Endothelial cell of umbilical vein (primary cell): ENCODE data around the gene SENP2. TPM values are rescaled to one million over a fixed set of nuclear protein-coding genes. Genes with fewer than 3 reads are reported as not detected.

ENCODE experiments used
- BruUV-seq: library from RNA; stranded (reverse); fragments of 400-500 nt; replicated peaks from 2 replicates; lab custom pipeline; 2021; lab: Mats Ljungman, UMichigan
- CTCF ChIA-PET: fragments of 300-600, 350-600 bp; sonication (Branson Sonifier 250); formaldehyde crosslinking; loops from one replicate; lab custom pipeline; 2021; ENCODE audit warnings: antibody characterized with exemption, inconsistent platforms; lab: Charles Lee
- POLR2A ChIA-PET: fragments of 300-600, 350-600 bp; sonication (Branson Sonifier 250); formaldehyde crosslinking; loops from one replicate; lab custom pipeline; 2021; ENCODE audit warnings: antibody characterized with exemption, inconsistent platforms; lab: Charles Lee
- DNase-seq: peaks from one replicate; pipeline ENCODE4 v3.0.0-alpha.2; 2011; ENCODE audit warnings: low read depth, low spot score
- FAIRE-seq: peaks from 2 replicates; lab custom pipeline; 2011; peaks lifted over from hg19 to GRCh38; lab: Jason Lieb, UNC
- H2AFZ ChIP-seq: 2 replicates; pipeline ENCODE4 v1.6.0; 2012; ENCODE audit warnings: low read depth, low read length, control low read depth, inconsistent platforms
- H3K27ac ChIP-seq: 2 replicates; pipeline ENCODE4 v1.5.1; 2011; ENCODE audit warnings: low read depth, mild to moderate bottlenecking, control low read depth, low read length, moderate library complexity; ENCODE audit not compliant: insufficient read depth
- H3K27me3 ChIP-seq, 2 experiments: 2 replicates each; pipeline versions ENCODE4 v1.6.0 to v1.6.1; 2011; ENCODE audit warnings: low read length in 2 of 2, mixed read lengths in 1 of 2; ENCODE audit not compliant: control insufficient read depth in 2 of 2, insufficient read depth in 2 of 2
- H3K36me3 ChIP-seq, 2 experiments: 2 replicates in 1 of 2; 3 replicates in 1 of 2; pipeline ENCODE4 v1.5.1; 2011; ENCODE audit warnings: low read length in 2 of 2, mild to moderate bottlenecking in 1 of 2, moderate library complexity in 1 of 2; ENCODE audit not compliant: control insufficient read depth in 2 of 2, insufficient read depth in 2 of 2; ENCODE audit errors: extremely low read depth in 1 of 2
- H3K4me1 ChIP-seq: 3 replicates; pipeline ENCODE4 v1.5.1; 2011; ENCODE audit warnings: mild to moderate bottlenecking, low read length; ENCODE audit not compliant: control insufficient read depth, insufficient read depth; ENCODE audit errors: extremely low read depth
- H3K4me2 ChIP-seq: 2 replicates; pipeline ENCODE4 v1.6.1; 2011; ENCODE audit warnings: low read length, control low read depth, mixed read lengths; ENCODE audit not compliant: insufficient read depth
- H3K4me3 ChIP-seq, 3 experiments: fragments of 200-600 bp in 1 of 3; sonication (generic), shearing (Covaris generic) in 1 of 3; replicated peaks in 1 of 3; 2 replicates each; pipeline ENCODE4 v1.5.1; 2011 to 2016; ENCODE audit warnings: control low read depth in 3 of 3, low read length in 3 of 3, mild to moderate bottlenecking in 2 of 3, inconsistent platforms in 1 of 3, low read depth in 1 of 3, moderate library complexity in 1 of 3; ENCODE audit not compliant: insufficient read depth in 1 of 3
- H3K79me2 ChIP-seq: 2 replicates; pipeline ENCODE4 v1.6.0; 2012; ENCODE audit warnings: low read length, inconsistent platforms; ENCODE audit not compliant: control insufficient read depth, insufficient read depth
- H3K9ac ChIP-seq: replicated peaks from 2 replicates; pipeline ENCODE3; 2011; ENCODE audit warnings: low read length, control low read depth; ENCODE audit not compliant: insufficient read depth; ENCODE audit errors: extremely low read depth
- H3K9me1 ChIP-seq: replicated peaks from 3 replicates; pipeline ENCODE4 v1.6.0; 2011; ENCODE audit warnings: mild to moderate bottlenecking, low read length; ENCODE audit not compliant: control insufficient read depth, insufficient read depth; ENCODE audit errors: extremely low read depth
- H3K9me3 ChIP-seq: replicated peaks from 2 replicates; pipeline ENCODE4 v1.5.1; 2012; ENCODE audit warnings: low read length, inconsistent platforms; ENCODE audit not compliant: control insufficient read depth, insufficient read depth
- H4K20me1 ChIP-seq: replicated peaks from 2 replicates; pipeline ENCODE3; 2011; ENCODE audit warnings: mild to moderate bottlenecking, low read length; ENCODE audit not compliant: control insufficient read depth, insufficient read depth; ENCODE audit errors: extremely low read depth
- CTCF ChIP-seq, 2 donors: IDR thresholded peaks; 1 replicate in 1 of 2; 2 replicates in 1 of 2; pipeline ENCODE4 v1.5.1; 2011; ENCODE audit warnings: low read length in 2 of 2, mild to moderate bottlenecking in 2 of 2, moderate library complexity in 2 of 2, control low read depth in 1 of 2, inconsistent platforms in 1 of 2, low read depth in 1 of 2; ENCODE audit not compliant: insufficient read depth in 1 of 2; ENCODE audit errors: extremely low read depth in 1 of 2
- EZH2 ChIP-seq: IDR thresholded peaks from 2 replicates; pipeline ENCODE4 v1.6.1; 2012; ENCODE audit warnings: borderline replicate concordance, low read depth, mild to moderate bottlenecking, moderate library complexity, low read length, inconsistent platforms; ENCODE audit not compliant: severe bottlenecking
- FOS ChIP-seq: IDR thresholded peaks from 2 replicates; pipeline ENCODE4 v1.6.1; 2011; ENCODE audit warnings: mild to moderate bottlenecking, low read length, moderate library complexity, borderline replicate concordance; ENCODE audit not compliant: insufficient read depth
- GATA2 ChIP-seq: IDR thresholded peaks from 2 replicates; pipeline ENCODE4 v1.7.0; 2011; ENCODE audit warnings: low read depth, mild to moderate bottlenecking, moderate library complexity, mixed read lengths, low read length; ENCODE audit not compliant: insufficient read length, insufficient read depth
- JUN ChIP-seq: IDR thresholded peaks from 2 replicates; pipeline ENCODE4 v1.6.1; 2011; ENCODE audit warnings: borderline replicate concordance, low read depth; ENCODE audit not compliant: insufficient read length, insufficient read depth
- MAX ChIP-seq: IDR thresholded peaks from 2 replicates; pipeline ENCODE4 v1.6.1; 2011; ENCODE audit not compliant: insufficient read depth, insufficient read length
- MYC ChIP-seq: IDR thresholded peaks from one replicate; pipeline ENCODE4 v1.6.1; 2011; ENCODE audit warnings: mild to moderate bottlenecking, low read depth, low read length
- POLR2A ChIP-seq: IDR thresholded peaks from 2 replicates; pipeline ENCODE4 v1.6.1; 2012; ENCODE audit warnings: low read depth, mild to moderate bottlenecking, control low read depth, low read length
- POLR2AphosphoS5 ChIP-seq: IDR thresholded peaks from 2 replicates; pipeline ENCODE4 v1.6.1; 2012; ENCODE audit warnings: low read depth, mild to moderate bottlenecking, control low read depth, low read length, moderate library complexity; ENCODE audit not compliant: insufficient read depth
- dilution Hi-C: fragments of 300-500 bp; cut with MboI; formaldehyde crosslinking; loops from one replicate; pipeline ENCODE4 v1.15.0; 2019; ENCODE audit warnings: low sequenced_read_pairs; ENCODE audit not compliant: extremely low pct_ligation_motif_present
- intact Hi-C: fragments of 100-400 bp; cut with micrococcal nuclease; formaldehyde crosslinking; loops from one replicate; pipeline ENCODE4 v1.10.0; 2022
- polyA plus RNA-seq, 4 experiments: library from polyadenylated mRNA; depleted of rRNA in 3 of 4; stranded (reverse) in 3 of 4; unstranded in 1 of 4; fragments of >200 nt; gene quantifications; 2 replicates each; pipeline versions ENCODE4 v1.2.1 to v1.2.3, GENCODE V29; 2011 to 2012; ENCODE audit warnings: missing spikeins in 1 of 4
- total RNA-seq: library from RNA; stranded (reverse); gene quantifications from 2 replicates; pipeline ENCODE4 v1.2.3, GENCODE V29; 2021

SENP2 gene
- total and polyA plus RNA-seq, 2 donors (not counting 3 experiments of a cell fraction or from before 2014, with no cell fraction given), result 3.8 to 40.4 TPM

- FAIRE-seq (no peak), DNase-seq (no peak)
- Histone ChIP-seq H2AFZ (no peak overlapping the region), H3K9me3 (no peaks in the 10 kb centered on the region), H4K20me1 (no peaks in the 10 kb centered on the region), H3K9ac (no peak overlapping the region), H3K9me1 (no peaks in the 10 kb centered on the region), H3K4me3 (no peak overlapping the region), H3K4me1 (no peaks in the 10 kb centered on the region), H3K27me3 (no peaks in the 10 kb centered on the region), H3K27ac (no peak overlapping the region), H3K36me3 (peaks cover 18 to 26% of the 10 kb centered on the region in 2 experiments), H3K4me2 (no peak overlapping the region), H3K79me2 (no peaks in the 10 kb centered on the region)
- intact Hi-C loops, result no loop called here
- TF ChIP-seq MYC, result no peak
- no peak for TF ChIP-seq GATA2
- no peak for TF ChIP-seq JUN
- TF ChIP-seq FOS, result no peak
- TF ChIP-seq CTCF (IDR thresholded peaks at IDR 0.05; ENCODE audit: extremely low read depth in 1 of 2, insufficient read depth in 1 of 2, low read depth in 1 of 2, low read length in 2 of 2), result no peak
- TF ChIP-seq POLR2A, result no peak
- TF ChIP-seq MAX, result no peak
- no peak for TF ChIP-seq EZH2
- TF ChIP-seq POLR2AphosphoS5, result no peak
- CTCF ChIA-PET, result no interaction called here
- dilution Hi-C loops, result no loop called here
- no TSS peak for BruUV-seq
- POLR2A ChIA-PET, result no interaction called here
Measured at GRCh38 chr3:185645596-185646381, 59.7 kb downstream of the SENP2 start.
